ENCODE data around the gene SAP30BP. TPM values are rescaled to one million over a fixed set of nuclear protein-coding genes. Genes with fewer than 3 reads are reported as not detected.

Gene SAP30BP
- polyA plus RNA-seq, 5 donors: 101 to 112 (median 102) TPM

DNA sequence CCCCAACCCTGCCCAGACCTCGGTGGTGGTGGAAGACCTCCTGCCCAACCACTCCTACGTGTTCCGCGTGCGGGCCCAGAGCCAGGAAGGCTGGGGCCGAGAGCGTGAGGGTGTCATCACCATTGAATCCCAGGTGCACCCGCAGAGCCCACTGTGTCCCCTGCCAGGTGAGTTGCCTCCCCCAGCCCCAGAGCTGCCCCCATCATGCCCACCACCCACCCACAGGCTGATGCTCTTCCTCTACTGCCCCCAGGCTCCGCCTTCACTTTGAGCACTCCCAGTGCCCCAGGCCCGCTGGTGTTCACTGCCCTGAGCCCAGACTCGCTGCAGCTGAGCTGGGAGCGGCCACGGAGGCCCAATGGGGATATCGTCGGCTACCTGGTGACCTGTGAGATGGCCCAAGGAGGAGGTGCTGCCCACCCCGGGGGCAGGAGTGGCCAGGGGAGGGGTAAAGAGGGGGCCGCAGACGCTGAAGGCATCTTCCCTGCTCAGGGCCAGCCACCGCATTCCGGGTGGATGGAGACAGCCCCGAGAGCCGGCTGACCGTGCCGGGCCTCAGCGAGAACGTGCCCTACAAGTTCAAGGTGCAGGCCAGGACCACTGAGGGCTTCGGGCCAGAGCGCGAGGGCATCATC lies 89.4 kb downstream of the SAP30BP start:
- no peak for DNase-seq

DNA sequence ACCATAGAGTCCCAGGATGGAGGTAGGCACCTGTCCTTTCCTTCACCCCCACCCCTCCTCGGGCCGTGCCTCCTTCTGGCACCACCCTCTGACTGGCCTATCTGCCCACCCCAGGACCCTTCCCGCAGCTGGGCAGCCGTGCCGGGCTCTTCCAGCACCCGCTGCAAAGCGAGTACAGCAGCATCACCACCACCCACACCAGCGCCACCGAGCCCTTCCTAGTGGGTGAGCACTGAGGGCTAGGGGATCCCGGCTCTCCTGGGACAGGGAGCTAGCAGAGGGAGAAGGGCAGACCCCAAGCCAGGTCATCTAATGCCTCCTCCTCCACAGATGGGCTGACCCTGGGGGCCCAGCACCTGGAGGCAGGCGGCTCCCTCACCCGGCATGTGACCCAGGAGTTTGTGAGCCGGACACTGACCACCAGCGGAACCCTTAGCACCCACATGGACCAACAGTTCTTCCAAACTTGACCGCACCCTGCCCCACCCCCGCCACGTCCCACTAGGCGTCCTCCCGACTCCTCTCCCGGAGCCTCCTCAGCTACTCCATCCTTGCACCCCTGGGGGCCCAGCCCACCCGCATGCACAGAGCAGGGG lies 90.0 kb downstream of the SAP30BP start:
- DNase-seq: no peak

Other genes starting within 250 kb of the SAP30BP start
- 10 to 100 TPM; 62.5 to 96.8 (median 77.0) TPM for gene TMEM94, start 210.7 kb upstream of the SAP30BP start, polyA plus RNA-seq (ENCODE audit: insufficient read depth in 1 of 5, insufficient read length in 5 of 5, low replicate concordance in 1 of 5)
- 10 to 100 TPM; 17.9 to 32.6 (median 23.9) TPM for gene CASKIN2, start 151.8 kb upstream of the SAP30BP start, polyA plus RNA-seq (ENCODE audit: insufficient read depth in 1 of 5, insufficient read length in 5 of 5, low replicate concordance in 1 of 5)
- 10 to 100 TPM; 33.2 to 47.2 (median 44.3) TPM for gene TSEN54, start 150.8 kb upstream of the SAP30BP start, polyA plus RNA-seq (ENCODE audit: insufficient read depth in 1 of 5, insufficient read length in 5 of 5, low replicate concordance in 1 of 5)
- 10 to 100 TPM; 29.3 to 67.0 (median 49.0) TPM for gene LLGL2, start 141.6 kb upstream of the SAP30BP start, polyA plus RNA-seq (ENCODE audit: insufficient read depth in 1 of 5, insufficient read length in 5 of 5, low replicate concordance in 1 of 5)
- gene MYO15B, start 79.5 kb upstream of the SAP30BP start, polyA plus RNA-seq (ENCODE audit: insufficient read depth in 1 of 5, insufficient read length in 5 of 5, low replicate concordance in 1 of 5): 100 to 1,000 TPM; 181 to 260 (median 240) TPM
- gene SMIM5, start 33.9 kb upstream of the SAP30BP start, polyA plus RNA-seq (ENCODE audit: insufficient read depth in 1 of 5, insufficient read length in 5 of 5, low replicate concordance in 1 of 5): 1 to 10 TPM; 1.4 to 3.7 (median 2.3) TPM
- 10 to 100 TPM; 26.0 to 36.5 (median 33.4) TPM for gene RECQL5, start 184 bp upstream of the SAP30BP start, polyA plus RNA-seq (ENCODE audit: insufficient read depth in 1 of 5, insufficient read length in 5 of 5, low replicate concordance in 1 of 5)
- gene ITGB4, start 54.1 kb downstream of the SAP30BP start, polyA plus RNA-seq (ENCODE audit: insufficient read depth in 1 of 5, insufficient read length in 5 of 5, low replicate concordance in 1 of 5): 10 to 100 TPM in 1 of 5 donors, 1 to 10 TPM in 4; 6.5 to 10.9 (median 7.2) TPM
- 10 to 100 TPM in 4 of 5 donors, 1 to 10 TPM in 1; 9.3 to 24.7 (median 13.9) TPM for gene GALK1, start 97.9 kb downstream of the SAP30BP start, polyA plus RNA-seq (ENCODE audit: insufficient read depth in 1 of 5, insufficient read length in 5 of 5, low replicate concordance in 1 of 5)
- gene UNK, start 117.5 kb downstream of the SAP30BP start, polyA plus RNA-seq (ENCODE audit: insufficient read depth in 1 of 5, insufficient read length in 5 of 5, low replicate concordance in 1 of 5): 10 to 100 TPM; 39.6 to 52.3 (median 46.7) TPM
- gene UNC13D, start 177.1 kb downstream of the SAP30BP start, polyA plus RNA-seq (ENCODE audit: insufficient read depth in 1 of 5, insufficient read length in 5 of 5, low replicate concordance in 1 of 5): 10 to 100 TPM; 20.7 to 43.6 (median 37.8) TPM
- gene WBP2, start 188.0 kb downstream of the SAP30BP start, polyA plus RNA-seq (ENCODE audit: insufficient read depth in 1 of 5, insufficient read length in 5 of 5, low replicate concordance in 1 of 5): 10 to 100 TPM; 53.7 to 77.3 (median 74.1) TPM
- gene TRIM47, start 211.2 kb downstream of the SAP30BP start, polyA plus RNA-seq (ENCODE audit: insufficient read depth in 1 of 5, insufficient read length in 5 of 5, low replicate concordance in 1 of 5): 10 to 100 TPM; 13.0 to 26.4 (median 15.9) TPM
- gene TRIM65, start 229.6 kb downstream of the SAP30BP start, polyA plus RNA-seq (ENCODE audit: insufficient read depth in 1 of 5, insufficient read length in 5 of 5, low replicate concordance in 1 of 5): 10 to 100 TPM; 12.8 to 26.7 (median 20.8) TPM
- 10 to 100 TPM; 51.8 to 92.4 (median 73.1) TPM for gene MRPL38, start 237.5 kb downstream of the SAP30BP start, polyA plus RNA-seq (ENCODE audit: insufficient read depth in 1 of 5, insufficient read length in 5 of 5, low replicate concordance in 1 of 5)